Non-pigmented ciliary epithelial cell (primary cell): ENCODE measurements around the gene AMHR2.
"Not testable (repeated sequence)": the region's sequence is repeated elsewhere in the genome, so short reads cannot be mapped to it uniquely, and the experiment has no call there.

Source experiments
- DNase-seq: peaks from one replicate; pipeline ENCODE4 v3.0.0-alpha.2; 2010; ENCODE audit warnings: low read depth

AMHR2 gene

DNA sequence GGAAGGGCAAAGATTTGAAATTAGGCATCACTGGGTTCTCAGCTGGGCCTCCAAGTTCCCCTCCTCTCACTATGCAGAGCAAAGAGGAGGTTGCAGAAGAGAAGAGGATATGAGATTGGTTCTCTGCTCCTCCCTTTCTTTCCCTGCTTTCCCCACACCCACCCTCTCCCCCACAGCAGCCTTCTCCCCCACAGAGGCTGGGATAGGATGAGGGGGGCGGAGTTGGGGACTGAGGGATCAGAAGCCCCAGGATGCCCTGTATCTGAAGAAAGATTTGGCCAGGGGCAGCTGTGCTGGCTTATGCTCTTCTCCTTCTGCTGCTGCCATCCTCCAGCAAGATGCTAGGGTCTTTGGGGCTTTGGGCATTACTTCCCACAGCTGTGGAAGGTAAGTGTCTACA, at the start of gene AMHR2:
Gene AMHR2, plus strand, starts transcription at position 259 of the 400 bp plus-strand sequence. Its CDS starts 80 bp downstream, at position 339.
- DNase-seq: no peak

DNA sequence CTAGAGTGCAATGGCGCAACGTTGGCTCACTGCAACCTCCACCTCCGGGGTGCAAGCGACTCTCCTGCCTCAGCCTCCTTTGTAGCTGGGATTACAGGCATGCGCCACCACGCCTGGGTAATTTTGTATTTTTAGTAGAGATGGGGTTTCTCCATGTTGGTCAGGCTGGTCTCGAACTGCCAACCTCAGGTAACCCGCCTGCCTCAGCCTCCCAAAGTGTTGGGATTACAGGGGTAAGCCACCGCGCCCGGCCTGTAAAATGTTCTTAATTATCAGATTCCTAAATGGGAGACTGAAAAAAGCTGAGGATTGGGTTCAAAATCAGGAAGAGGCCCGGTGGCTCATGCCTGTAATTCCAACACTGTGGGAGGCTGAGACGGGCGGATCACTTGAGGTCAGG, 49.4 kb upstream of the AMHR2 start:
- not testable (repeated sequence) for DNase-seq

DNA sequence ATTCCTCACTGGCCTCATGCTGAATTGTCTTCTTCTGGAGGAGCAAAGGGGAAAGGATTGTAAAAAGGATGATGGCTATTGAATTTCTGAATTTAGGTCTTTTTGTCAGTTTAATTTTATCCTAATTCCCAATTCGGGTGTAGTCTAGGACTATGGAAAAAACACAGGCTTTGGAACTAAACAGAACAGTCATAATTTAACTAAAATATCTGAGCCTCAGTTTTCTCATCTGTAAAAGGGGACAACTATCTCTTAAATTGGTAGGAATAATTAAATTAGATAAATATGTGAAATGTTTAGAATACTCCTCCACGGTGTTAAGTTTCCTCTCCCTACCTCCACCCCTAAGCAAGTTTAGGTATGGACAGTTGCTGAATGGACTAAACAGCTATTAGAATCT, 46.9 kb upstream of the AMHR2 start:
- no peak for DNase-seq

DNA sequence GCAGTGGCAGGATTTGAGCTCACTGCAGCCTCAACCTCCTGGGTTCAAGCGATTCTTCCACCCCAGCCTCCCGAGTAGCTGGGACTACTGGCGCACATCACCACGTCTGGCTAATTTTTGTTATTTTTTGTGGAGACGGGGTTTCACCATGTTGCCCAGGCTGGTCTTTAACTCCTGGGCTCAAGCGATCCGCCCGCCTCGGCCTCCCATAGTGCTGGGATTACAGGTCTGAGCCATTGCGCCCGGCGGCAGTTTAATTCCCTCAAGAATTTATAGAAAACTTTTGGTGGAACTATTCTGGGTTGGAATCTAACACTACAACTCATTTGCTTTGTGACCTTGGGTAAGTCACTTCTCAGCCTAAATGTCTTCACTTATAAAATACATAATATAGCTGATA, 45.4 kb upstream of the AMHR2 start:
- no peak for DNase-seq

DNA sequence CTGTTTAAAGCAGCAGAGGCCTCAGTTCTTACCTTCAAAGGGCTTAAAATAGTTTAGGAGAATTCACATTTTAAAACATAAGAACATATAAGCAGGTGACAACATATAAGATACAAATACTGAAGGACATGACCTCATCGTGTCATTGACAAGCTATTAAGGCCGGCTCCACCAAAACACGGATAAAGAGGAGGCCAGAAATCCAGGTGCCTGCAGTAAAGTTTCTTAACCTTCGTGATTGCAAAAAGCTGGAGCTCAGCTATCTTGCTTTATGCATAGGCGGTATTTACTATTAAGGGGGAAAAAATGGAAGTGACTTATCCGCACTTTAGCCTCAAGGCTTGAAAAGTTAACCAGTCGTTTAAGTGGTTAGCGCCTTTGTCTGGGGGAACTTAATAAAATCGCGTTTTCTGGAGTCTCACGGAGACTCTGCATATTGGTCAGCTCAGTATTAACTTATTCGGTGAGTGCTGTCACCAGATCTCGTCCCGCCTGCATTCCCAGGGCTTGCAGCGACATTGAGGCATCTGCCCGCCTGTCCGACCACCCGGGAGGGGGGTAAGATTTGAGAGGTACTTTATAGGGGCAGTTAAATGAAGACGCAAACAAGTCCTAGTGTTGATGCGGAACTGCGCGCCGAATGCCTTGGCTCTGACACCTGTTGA, 44.8 kb upstream of the AMHR2 start:
- no peak for DNase-seq

DNA sequence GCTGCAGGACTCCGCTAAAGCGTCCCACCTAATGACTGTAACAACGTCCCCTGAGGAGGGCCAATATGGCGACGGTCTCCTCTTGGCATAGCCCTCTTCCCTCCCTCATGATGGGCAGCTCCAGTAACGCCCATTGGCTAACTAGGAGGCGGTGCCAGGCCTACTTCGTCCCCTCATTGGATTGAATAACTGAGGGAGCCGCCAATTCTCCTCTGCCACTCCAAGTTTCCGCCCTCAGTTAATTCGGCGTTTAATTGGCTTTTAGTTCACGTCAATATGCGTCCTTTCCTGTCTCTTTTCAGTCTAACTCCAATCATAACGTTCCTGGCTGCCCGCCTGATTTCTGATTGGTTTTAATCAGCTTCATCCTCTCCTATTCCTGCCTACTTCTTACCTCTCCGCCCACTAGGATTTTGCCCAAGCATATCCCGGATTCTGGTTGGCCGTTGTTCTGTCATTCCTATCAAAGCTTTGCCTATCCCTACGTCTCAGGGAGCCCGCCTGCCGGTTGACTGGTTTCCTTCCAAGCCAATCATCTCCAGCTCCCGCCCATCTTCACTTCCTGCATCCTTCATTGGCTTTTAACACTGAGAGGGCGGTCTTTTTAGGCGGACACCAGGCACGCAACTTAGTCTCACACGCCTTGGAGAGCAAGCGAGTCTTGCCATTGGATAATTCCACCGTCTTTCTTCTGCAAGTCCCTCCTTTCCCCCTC, 44.1 kb upstream of the AMHR2 start:
- peak; percentile 100 for DNase-seq

DNA sequence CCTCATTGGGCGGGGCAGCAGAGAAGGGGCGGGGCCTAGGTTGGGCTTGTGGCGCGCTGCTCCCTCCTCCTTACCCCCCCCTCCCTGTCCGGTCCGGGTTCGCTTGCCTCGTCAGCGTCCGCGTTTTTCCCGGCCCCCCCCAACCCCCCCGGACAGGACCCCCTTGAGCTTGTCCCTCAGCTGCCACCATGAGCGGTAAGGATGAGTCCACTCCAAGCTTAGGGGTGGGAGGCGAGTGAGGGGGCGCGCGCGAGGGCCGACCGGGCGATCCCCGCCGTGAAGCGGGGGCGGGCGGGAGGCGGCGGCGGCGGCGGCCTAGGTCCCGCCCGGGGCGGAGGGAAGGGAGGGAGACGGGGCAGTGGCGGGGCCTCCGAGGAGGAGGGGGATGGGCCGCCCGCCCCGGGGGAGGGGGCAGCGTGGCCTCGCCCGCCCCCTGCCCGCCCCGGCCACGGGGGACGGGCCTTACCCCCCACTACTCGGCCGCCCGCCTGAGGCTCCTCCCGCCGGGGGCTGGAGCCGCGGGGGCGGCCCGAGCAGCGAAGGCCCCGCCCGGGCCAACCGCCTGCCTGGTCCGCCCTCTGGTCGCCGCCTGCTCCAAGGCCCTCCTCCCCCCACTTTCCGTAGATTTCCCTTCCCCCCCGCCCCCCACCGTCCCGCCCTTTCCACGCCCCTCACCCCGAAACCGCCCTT, 43.4 kb upstream of the AMHR2 start, which contains the start of gene SP1:
Gene SP1, plus strand, starts transcription at position 73 of the 690 bp plus-strand sequence. Its CDS starts 116 bp downstream, at position 189.
- no peak for DNase-seq

DNA sequence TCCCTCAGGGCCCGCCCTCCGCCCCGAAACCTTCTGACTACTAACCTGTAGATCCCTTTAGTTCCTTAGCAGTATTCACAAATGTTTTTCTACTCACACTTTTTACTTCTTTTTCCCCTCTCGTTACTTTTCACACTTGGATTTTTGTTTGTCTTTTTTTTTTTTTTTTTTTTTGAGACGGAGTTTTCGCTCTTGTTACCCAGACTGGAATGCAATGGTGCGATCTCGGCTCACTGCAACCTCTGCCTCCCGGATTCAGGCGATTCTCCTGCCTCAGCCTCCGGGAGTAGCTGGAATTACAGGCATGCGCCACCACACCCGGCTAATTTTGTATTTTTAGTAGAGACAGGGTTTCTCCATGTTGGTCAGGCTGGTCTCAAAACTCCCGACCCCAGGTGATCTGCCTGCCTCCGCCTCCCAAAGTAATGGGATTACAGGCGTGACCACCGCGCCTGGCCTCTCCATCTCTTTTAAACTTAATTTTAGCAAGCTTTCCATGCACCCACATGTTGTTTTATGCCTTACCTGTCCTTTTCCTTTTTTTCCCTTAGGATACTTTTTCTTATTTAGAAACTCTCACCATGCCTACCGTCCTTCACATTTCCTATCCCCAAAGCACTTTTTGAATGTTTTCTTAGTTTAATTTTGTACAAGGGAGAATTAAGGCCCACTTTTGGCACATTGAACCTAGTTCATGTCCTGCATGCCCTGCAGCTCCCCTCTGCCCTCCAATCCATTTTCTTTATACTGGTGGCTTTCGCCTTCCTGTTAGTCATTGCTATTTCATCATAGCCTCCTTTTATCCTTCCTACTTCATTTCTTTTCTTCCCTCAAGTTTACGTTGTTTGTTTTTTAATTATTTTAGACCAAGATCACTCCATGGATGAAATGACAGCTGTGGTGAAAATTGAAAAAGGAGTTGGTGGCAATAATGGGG, 42.6 kb upstream of the AMHR2 start:
- DNase-seq: no peak

DNA sequence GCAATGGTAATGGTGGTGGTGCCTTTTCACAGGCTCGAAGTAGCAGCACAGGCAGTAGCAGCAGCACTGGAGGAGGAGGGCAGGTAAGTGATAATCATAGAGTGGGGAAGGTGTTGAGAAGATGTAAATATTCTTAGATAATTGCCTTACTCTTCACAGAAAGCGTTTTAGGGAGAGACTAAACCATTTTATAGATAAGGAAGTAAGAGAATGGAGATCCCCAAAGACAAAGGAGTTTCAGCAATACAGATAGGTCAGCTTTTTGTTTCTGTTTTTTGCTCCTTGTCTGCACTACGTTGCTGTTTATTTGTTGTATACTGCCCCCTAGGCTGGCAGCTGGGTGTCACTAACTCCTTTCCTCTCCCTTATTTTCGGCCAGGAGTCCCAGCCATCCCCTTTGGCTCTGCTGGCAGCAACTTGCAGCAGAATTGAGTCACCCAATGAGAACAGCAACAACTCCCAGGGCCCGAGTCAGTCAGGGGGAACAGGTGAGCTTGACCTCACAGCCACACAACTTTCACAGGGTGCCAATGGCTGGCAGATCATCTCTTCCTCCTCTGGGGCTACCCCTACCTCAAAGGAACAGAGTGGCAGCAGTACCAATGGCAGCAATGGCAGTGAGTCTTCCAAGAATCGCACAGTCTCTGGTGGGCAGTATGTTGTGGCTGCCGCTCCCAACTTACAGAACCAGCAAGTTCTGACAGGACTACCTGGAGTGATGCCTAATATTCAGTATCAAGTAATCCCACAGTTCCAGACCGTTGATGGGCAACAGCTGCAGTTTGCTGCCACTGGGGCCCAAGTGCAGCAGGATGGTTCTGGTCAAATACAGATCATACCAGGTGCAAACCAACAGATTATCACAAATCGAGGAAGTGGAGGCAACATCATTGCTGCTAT, 41.7 kb upstream of the AMHR2 start:
- no peak for DNase-seq

DNA sequence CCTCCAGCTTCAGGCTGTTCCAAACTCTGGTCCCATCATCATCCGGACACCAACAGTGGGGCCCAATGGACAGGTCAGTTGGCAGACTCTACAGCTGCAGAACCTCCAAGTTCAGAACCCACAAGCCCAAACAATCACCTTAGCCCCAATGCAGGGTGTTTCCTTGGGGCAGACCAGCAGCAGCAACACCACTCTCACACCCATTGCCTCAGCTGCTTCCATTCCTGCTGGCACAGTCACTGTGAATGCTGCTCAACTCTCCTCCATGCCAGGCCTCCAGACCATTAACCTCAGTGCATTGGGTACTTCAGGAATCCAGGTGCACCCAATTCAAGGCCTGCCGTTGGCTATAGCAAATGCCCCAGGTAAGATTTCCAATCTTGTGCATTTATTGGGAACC, 40.4 kb upstream of the AMHR2 start:
- DNase-seq: no peak

DNA sequence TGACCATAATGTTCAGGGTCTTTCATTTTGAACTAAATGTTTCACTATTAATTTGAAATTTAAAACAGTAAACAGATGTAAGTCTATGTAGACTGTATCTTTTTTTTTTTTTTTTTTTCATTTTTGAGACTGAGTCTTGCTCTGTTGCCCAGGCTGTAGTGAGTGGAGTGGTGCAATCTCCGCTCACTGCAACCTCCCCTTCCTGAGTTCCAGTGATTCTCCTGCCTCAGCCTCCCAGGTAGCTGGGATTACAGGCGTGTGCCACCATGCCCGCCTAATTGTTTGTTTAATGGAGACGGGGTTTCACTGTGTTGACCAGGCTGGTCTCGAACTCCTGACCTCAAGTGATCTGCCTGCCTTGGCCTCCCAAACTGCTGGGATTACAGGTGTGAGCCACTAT, 37.3 kb upstream of the AMHR2 start:
- not testable (repeated sequence) for DNase-seq

DNA sequence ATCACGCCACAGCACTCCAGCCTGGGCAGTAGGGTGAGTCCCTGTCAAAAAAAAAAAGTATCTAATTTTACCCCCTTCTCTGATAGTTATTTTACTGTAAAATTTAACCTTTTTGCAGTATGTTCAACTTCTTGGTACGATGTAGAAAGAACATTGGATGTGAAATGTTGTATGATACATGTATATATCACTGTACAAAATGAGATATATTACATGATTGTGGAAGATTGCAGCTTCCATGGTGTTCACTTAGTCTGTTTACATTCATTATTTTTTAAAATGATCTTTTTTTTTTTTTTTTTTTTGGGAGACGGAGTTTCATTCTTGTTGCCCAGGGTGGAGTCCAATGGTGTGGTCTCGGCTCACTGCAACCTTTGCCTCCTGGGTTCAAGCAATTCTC, 34.7 kb upstream of the AMHR2 start:
- no peak for DNase-seq

DNA sequence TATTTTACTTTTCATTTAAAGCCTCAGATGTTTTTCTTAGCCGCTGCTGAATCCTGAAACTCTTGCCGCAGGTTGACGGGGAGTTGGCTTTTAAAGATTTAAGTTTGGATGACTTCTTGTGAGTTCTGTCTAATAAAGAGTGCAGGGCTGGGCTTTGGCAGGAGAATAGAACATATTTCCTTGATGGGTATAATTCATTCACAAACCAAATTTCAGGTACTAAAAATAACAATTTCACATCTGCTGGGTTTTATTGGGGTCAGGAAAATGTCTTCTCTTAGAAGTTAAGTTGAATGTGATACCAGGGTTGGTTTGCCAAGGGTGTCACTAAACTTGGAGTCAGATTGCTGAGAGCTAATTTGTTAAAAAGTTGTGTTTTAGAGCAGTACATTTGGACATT, 34.0 kb upstream of the AMHR2 start:
- DNase-seq: no peak

DNA sequence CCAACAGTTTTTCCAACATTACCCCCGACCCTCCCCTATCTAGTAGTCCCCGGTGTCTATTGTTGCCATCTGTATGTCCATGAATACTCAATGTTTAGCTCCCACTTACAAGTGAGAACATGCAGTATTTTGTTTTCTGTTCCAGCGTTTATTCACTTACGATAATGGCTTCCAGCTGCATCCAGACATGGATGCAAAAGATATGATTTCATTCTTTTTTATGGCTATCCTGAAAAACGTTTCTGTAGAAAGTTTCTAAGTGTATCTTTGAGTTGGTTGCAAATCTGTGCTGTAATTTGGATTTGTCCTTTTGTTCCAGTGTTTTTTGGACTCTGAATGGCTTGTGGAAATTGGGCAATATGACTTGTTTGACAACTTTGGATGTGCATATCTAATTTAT, 31.9 kb upstream of the AMHR2 start:
- no peak for DNase-seq

DNA sequence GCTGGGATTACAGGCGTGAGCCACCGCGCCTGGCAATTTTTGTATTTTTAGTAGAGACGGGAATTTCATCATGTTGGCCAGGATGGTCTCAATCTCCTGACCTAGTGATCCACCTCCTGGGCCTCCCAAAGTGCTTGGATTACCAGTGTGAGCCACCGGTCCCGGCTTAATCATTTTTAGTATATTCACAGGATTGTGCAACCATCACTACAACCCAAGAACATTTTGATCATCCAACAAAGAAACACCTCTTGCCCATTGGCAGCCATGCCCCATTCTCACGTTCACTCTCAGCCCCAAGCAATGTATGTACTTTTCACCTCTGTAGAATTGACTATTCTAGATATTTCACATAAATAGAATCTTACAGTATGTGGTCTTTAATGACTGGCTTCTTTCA, 23.8 kb upstream of the AMHR2 start:
- DNase-seq: no peak

DNA sequence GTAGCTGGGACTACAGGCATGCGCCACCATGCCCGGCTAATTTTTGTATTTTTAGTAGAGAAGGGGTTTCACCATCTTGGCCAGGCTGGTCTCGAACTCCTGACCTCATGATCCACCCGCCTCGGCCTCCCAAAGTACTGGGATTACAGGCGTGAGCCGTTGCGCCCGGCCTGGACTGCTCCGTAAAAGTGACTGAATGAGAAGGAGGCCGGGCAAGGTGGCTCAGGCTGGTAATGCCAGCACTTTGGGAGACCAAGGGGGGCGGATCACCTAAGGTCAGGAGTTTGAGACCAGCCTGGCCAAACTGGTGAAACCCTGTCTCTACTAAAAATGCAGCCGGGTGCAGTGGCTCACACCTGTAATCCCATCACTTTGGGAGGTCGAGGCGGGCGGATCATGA, 21.3 kb upstream of the AMHR2 start:
- not testable (repeated sequence) for DNase-seq

DNA sequence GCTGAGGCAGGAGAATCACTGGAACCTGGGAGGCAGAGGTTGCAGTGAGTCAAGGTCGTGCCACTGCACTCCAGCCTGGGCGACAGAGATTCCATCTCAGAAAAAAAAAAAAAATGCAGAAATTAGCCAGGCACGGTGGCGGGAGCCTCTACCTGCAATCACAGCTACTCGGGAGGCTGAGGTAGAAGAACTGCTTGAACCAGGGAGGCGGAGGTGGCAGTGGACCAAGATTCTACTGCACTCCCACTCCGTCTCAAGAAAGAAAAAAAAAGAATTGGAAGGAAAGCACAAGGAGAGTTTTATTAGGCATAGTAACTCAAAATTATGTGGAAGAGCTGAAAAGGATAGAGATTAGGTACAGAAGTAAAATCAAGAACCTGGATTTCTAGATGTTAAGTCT, 20.8 kb upstream of the AMHR2 start:
- no peak for DNase-seq

DNA sequence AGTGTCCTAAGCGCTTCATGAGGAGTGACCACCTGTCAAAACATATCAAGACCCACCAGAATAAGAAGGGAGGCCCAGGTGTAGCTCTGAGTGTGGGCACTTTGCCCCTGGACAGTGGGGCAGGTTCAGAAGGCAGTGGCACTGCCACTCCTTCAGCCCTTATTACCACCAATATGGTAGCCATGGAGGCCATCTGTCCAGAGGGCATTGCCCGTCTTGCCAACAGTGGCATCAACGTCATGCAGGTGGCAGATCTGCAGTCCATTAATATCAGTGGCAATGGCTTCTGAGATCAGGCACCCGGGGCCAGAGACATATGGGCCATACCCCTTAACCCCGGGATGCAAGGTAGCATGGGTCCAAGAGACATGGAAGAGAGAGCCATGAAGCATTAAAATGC, 12.7 kb upstream of the AMHR2 start:
- no peak for DNase-seq

DNA sequence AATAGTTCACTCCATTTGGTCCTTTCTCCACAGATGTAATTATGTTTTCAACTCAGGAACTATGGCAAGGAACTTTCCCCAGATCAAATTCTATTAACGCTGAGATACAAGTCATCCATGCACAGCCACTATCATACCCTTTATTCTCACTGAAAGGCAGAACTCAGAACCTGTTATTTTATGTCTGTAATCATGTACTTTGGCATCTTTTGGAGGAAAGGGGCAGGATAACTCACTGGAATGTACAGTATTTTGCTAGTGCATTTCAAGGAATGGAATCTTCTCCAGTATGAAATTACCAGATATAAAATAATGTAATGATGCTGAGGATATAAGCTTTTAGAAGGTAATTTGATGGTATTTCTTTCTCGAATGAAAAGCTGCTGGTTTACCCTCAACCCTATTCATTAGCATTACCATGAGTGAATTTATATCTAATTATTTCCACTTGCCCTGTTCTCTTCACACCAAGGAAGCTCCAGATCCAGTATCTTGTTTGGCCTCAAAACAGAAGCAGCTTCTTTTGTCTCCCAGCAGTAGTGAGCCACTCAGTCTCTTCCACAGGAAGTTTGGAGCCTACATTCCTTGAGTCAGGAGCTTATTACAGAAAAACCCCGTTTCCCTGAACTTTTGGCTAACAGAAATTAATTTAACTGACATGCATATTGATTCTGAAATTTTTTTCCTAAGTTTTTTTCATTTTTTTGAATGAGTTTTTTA, 10.0 kb upstream of the AMHR2 start:
- DNase-seq: no peak

DNA sequence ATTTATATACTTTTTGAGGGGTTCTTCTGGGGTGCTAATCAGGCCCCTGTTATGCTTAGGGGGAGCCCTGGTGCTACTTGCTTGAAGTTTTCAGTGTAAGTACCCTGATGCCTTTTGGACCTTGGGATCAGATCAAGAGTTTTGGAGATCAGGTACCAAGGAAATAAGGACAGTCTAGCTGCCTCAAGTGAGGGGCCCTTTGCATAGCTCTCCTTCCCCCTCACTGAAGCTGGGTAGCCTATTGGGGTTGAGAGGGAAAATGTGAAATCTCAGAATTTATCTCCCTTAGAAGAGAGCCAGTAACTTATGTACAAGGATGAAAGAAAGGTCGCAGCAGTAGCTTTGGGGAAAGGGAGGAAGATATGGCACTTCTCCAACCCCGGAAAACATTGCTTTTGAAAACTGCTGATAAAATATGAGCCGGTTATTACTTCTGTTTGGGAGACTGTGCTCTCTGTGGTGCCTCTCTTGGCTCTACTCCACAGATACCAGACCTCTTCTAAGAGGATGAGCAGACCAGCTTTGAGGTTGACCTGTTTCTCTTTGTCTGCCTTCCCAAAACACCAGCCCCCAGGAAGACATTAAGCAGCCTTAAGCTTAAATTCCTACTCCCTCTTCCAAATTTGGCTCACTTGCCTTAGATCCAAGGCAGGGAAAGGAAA, 8.8 kb upstream of the AMHR2 start:
- no peak for DNase-seq
